ENCODE measurements around the gene HELT.

Gene HELT

DNA sequence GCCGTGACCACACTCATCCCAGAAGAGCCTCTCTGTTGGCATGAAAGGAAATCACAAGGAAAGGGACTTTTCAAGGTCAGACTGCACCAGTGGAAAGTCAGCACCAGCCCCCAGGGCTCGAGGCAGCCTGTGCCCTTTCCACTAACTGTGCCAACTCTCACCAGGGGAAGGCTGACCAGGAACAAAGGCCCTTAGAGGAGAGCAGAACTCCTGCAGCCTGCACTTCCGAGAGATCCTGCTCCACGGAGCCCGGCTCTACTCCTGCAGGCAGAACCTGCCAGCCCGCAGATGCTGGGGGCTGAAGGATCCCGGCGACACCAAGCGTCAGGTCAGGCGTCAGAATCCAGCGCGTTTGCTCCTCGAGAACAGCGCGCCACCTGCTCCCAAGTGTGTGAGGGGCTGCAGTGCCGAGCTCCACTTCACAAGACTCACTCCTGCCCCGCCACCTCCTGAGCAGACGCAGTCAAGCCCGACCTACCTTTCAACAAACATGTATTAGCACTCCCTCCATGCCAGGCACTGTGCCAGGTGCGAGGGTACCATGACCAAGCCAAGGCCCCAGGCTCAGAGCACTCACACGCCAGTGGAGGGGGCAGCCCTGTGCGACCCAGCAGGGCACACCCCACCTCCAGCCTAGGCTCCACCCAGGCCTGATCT is 13.6 kb upstream of the HELT start:
- DNase-seq: no peak

DNA sequence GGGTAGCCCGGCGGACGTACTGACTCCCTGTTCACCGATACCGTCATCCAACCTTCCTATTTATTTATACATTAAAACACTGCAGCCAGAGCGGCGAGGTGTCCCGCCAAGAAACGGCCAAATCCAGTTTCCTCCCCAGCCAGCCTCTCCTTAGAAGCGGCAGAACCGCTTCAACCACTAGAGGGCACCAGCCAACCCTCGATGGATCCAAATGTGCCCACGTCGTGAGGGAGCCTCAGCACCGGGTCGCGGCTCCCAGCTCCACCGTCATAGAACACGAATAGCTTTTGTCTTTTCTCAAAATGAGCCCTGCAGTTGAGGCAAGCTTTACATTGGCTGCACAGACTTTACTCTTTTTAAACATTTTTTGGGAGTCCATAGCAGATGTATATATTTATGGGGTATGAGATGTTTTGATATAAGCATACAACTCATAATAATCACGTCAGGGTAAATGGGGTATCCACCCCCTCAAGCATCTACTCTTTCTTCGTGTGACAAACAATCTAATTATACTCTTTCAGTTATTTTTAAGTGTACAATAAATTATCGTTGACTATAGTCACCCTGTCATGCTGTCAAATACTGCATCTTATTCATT is 13.0 kb upstream of the HELT start:
- peak; percentile 7 for DNase-seq

DNA sequence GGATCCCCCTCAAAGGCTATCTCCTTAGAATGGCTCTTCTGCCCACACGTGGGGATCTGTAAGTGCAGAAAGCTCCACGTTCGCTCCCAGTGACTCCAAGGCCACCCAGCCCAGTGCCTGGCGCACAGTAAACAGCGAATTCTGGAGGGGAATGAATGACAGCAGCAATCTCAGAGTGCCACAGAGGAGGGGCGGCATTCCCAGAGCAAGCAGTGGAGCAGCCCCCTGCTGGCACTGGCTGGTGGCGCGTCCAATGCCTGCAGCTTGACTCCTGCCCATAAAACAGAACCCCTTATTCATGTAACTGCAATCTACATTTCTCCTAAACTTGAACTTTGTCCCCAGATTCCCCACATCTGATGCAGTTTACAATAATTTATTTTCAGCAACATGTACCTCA is 6.9 kb upstream of the HELT start:
- DNase-seq: no peak

DNA sequence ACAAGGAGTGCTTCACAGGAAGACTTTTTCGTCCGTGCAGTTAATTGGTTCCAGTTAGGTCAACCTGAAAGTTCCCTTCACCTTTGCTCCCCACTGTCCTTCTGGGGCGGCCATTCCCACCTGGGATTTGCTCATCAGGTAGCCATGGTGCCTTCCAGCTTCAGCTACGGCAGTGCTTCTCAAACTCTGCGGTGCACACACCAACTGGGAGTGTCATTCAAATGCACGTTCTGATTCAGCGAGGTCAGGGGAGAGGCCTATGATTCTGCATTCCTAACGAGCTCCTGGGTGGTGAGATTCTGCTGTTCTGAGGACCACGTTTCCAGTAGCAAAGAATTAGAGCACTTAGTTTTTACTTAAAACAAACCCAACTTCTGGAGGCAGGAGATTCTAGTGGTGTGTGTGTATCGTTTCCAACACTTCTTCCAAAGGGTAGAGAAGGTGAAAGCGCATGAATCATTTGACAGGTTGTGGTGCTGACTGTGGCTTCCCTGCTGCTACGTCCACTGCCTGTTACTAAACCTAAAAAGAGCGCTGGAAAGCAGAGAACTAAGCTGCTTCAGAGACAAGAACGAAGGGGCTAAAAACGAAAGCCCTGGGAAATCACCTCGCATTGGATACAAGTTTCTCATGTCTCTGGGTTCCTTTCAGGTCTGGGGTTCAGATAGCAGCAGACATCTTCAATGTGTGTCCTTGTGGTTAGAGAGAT is 4.7 kb upstream of the HELT start:
- DNase-seq: no peak

DNA sequence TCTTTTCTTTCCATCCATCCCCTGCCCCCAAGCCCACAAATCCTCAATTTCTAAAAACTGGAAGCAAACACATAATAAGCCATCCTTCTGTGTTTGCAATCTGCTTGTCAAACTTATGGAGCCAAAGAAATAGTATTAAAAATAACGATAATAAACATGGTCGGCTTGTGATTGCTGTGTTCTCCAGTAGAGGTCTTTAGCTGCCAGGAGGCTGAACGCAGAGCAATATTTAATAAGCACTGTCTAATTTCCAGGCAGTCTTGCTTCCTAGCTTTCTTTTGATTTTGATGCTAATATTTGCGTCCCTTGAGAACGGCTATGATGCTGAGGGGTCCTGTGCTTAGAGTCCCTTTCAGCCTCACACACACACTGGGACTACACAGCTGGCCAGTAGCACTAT is 3.2 kb upstream of the HELT start:
- DNase-seq: no peak

DNA sequence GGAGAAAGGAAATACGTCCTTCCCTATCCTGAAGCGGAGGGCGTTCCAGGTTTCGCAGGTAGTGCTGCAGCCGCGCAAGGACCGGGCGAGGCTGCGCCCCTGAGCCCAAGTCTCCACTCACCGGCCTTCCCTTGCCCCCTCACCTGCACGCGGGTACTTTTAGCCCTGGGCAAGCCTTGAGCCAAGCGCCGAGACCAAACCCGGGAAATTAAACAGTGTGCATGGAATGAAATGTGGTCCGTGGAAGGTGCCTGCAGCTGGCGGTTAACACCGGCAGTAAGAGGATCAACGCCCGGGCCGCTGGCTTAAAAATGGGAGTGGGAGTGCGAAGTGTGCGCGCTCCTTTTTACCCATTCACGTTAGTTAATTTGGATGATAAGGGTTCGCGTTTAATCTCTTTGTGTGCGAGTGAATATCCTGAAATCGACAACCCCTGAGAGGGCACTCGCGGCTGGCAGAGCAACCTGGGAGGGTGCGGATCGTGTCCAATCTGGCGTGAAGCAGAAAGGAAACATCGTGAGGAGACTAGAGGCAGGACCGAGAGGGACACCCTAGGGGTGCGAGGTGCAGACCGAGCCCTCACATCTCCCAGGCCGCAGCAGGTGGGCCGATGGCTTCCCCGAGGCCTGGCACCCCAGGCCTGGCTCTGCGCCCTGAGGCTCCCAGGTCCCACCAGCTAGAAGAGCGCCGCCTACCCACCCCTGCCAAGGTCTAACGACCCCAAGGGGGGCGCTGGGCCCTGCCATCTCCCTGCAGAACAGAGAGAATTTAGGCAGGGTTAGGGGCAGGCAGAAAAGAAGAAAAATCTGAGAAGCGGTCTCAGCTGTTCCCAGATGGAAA is 2.0 kb upstream of the HELT start:
- DNase-seq: no peak

DNA sequence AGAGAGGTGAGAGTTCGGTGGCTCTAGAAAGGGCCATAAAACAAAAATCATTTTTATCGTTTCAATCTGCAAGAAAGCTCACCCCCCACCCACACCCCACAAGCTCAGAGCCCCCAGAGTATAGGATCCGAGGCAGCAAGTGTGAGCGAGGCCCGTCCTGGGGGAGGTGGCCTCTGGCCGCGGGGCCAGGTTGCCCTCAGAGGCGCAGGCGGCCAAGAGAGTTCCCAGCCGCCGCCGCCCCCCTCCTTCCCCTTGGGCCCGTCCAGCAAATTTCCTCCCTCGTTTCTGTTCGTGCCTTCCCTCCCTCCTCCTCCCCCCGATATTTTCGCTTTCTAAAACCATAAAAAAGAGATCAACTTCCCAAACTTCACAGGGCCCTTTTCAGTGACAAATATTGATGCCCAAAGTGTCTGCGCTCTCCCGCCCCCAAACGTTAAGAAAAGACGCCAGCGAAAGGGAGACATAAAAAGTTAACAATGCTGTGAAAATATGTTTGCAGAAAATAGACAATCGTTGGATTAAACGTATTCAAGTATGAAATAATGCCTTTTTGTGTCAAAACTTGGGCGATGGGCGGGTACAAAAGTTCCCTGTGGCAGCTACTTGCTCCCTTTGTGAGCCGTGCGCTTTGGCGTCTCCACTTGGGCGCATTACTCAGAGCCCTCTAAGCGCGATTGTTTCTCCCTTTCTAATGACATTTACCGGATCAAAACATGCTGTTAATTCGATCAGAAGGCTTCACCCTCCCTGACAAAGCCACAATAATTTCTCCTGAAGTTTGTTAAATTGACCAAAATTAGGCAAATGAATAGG is 1.1 kb upstream of the HELT start:
- no peak for DNase-seq

DNA sequence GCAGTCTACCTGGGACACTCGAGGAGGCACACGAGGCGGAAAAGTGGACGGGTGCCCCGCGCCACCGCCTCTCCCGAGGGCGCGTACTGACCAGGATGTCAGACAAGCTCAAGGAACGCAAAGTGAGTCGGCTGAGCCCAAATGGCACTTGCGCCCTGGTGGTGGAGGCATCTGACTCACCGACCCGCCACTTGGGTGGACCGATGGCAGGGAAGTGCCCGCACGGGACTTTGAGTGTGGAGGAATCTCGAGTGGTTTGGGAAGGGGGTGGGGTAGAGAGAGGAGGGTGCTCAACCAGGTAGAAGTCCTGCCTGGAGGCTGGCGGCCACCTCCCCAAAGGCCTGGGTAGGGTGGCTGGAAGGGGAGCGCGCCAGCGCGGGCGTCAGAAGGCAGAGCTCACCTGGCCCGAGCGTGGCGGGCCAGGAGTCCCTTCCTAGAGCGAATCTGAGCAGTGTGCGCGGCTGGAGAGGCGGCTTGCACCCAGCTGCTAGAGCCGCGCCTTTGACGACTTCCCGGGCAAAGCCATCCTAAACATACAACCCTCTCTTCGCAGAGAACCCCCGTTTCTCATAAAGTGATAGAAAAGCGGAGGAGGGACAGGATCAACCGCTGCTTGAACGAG is 655 bp downstream of the HELT start:
- DNase-seq: no peak

DNA sequence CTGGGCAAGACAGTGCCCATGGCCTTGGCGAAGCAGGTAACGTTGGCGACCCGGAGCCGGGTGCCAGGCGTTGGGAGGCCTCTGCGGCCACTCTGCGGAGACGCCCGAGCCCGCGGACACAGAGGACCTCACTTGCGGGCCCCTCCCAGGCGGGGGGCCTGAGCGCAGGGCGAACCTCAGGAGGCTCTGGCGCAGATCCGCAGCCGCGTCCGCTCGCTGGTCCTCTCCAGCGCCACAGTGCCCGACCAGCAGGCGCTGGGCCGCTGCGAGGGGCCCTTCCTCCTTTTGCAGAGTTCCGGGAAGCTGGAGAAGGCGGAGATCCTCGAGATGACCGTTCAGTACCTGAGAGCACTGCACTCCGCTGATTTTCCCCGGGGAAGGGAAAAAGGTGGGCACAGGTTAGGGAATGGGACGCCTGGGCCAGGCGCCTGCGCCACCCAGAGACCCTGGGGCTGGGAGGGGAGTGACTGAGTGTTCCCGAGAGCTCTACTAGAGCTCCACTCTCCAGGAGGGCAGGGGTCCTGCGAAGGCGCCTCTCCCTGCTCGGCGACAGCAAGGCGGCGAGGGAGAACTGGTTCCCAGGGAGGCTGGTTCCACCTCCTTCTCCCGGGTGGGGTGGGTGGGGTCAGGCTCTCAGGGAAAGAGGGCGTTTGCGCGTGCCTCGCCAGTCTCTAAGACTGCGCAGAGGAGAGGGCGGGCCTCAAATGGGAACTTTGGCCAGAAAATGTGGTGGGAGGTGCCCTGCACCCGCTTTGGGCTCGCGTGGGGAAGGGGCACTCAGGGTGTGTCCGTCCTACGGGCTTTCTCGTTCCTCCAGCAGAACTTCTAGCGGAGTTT is 1.4 kb downstream of the HELT start:
- DNase-seq: no peak

DNA sequence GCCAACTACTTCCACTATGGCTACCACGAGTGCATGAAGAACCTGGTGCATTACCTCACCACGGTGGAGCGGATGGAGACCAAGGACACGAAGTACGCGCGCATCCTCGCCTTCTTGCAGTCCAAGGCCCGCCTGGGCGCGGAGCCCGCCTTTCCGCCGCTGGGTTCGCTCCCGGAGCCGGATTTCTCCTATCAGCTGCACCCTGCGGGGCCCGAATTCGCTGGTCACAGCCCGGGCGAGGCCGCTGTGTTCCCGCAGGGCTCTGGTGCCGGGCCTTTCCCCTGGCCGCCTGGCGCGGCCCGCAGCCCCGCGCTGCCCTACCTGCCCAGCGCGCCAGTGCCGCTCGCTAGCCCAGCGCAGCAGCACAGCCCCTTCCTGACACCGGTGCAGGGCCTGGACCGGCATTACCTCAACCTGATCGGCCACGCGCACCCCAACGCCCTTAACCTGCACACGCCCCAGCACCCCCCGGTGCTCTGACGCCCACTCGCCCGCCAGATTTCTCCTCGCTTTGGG is 2.1 kb downstream of the HELT start:
- no peak for DNase-seq

DNA sequence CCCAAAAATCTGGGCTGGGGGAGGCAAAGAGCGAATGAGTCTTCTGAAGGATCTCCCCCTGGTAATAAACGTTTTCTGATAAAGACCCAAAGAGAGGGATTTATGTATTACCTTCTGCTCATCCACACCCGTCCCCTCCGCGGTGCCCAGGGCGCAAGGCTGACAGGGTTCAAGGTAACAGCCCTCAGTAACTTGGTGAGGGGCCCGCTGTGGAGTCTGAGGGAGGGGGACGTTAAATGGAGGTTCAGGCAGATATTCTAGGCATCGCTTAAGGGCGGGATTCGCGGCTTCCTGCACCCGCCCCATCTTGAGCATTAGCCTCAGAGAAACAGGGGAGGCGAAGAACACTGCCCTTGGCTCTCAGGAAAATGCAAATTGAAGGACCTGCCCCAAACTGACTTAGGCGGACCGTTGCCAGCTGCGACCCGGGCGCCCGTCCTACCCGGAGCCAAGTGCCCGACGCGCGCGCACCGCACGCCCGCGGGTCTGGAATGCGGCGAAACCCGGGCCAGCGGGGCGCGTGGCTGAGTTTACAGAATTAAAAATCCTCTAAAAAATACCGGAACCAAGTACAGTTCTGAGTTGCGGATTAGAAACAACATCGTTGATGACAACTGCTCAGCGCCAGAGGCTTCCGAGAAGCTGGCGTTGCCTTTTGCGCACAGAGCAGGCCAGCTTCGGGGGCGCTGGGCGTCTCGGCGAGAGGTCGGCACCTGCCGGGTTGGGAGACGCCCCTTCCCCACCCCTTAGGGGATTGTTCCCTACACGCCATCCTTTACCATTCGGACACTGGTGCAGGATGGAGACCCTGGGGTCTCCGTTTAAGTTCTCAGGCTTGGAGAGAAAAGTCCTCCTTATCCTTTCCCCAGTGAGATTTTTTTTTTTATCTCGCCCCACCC is 2.8 kb downstream of the HELT start:
- no peak for DNase-seq

DNA sequence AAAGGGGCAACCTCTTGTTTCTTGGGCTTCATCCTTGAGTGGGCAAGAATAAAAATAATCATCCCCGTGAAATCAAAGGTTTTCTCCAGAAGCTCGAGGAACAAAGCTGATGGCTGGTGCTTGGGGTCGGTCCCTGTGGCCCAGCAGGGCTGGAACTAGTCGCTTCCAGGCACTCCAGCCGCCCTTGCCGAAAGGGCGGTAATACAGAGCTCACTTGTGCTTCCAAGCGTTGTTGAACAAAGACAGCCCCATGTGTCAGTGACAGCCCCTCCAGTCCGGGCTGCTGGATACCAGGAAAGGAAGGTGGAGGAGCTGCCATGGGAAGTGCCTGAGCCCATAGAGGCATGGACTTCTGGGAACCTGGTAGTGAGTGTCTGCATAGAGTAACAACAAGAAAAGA is 5.2 kb downstream of the HELT start:
- no peak for DNase-seq

DNA sequence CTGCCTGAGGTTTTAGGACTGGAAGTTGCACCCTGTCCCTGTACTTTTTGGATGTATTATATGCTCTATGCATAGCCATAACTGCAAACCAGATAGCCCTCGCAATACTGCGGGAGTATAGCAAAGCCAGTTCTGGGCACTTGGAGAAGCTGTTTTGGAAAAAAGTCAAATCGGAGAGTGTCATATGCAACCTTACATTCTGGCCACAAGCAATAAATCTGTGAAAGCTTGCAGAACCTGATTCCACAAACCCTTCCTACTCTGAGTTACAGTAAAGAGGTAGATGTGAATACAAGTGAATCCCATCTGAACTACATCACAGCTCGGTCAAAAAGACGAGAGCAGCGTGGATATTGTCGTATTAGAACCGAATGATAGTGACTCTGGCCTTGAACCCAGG is 10.3 kb downstream of the HELT start:
- DNase-seq: no peak

DNA sequence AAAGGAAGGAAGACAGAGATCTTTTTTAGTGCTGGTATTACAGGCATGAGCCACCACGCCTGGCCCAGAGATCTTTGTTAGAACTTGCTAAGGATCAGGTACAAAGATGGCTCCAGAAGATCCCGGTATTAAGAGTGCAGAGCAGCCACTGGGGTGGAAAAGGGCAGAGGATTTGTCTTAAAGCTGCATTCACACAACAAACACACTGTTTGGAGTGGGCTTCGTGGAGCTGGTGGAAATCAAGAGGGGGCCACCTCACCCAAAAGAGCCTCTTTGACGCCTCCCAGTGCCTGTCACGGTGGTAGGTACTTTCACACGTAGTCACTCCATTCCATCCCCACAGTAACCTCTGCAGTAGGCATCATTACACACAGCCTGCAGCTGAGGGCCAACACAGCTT is 13.3 kb downstream of the HELT start:
- DNase-seq: no peak

DNA sequence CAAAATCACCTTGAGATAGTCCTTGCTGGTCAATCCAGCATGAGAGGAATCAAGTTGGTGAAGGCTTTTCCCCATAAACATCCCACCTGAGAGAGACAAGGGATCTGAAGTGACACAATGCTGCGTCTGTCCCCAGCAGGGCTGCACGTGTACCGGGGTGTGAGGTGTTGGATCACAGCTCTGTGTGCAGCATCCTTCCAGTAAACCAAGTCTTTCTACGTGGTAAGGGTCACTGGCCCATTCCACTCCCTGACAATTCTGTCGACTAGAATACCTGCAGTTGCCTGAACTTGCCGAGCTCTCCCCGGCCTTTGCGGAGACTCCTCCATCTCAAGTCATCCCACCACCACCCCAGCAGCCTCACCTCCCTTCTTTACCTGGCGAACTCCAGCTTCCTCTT is 14.8 kb downstream of the HELT start:
- no peak for DNase-seq

DNA sequence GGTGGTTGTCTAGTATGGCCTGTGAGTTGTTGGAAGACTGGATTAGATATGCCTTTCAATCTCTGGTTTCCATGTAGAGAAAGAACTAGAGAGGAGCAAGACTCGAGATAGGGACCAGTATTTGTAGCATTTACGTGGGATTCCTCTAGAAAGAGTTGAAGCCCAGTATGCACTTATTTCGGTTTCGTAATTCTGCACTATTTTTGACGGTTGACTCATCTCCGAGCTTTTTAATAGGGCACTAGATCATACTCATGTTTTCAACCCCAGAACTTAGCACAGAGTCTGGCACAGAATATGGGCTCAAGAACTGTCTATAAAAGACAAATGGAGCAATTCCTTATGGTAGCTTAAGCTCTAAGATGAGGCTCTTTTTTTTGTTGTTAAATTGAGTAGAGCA is 15.7 kb downstream of the HELT start:
- no peak for DNase-seq

DNA sequence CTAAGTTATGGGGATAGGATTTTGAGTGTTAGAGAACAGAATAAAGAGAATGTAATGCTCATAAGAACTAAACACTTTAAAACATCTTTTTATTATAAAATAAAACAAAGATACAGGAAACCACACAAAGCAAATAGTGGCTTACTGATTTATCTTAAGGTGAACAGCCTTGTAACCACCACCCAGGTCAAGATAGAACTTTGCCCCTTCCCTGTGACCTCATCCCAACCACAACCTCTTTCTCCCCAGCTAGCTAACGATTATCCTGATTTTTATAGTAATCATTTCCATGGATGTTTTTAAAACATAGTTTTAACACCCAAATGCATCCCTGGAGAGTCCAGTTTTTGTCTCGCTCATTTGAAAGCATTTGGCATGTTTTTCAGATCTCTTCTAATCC is 17.0 kb downstream of the HELT start:
- DNase-seq: no peak

DNA sequence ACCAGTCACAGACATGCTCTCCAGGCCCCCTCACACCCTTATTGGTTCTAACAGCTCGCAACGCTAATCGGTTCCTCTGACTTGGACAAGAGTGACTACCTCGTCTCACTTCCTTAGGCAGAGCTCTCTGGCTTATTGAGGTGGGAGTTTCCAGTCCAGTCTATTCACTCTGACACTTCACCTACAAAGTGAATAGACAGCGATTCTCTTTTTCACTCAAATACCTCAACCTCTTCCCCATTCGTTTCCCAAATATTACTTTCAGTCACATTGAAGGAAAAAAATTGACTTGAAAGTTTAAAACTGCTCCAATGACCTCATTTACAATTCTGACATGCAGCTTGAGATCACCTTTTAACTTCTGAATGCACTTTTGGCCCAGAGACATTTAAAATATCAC is 17.7 kb downstream of the HELT start:
- DNase-seq: no peak

DNA sequence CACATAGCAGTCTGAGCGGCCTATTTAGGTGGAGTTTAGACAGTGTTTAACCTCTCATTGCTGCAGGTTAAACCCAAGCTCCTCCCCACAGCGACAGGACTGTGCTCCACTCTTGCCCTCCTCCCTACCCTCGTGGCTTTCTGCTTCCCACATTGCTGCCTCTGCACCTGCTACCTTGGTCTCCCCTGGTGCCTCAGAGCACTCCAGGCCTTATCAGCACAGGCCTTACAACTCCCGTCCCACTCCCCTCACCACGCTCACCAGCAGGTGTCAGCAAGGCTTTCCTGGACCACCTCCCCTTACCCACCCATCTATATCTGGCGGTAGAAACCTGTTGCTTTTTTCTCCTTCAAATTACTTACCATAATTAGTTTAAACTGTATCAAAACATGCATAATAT is 18.6 kb downstream of the HELT start:
- no peak for DNase-seq

Data from NCI-H1436 treated with DMSO at 0.1 percent for 48 hours (cell line).